BJ (cell line): ENCODE data around the gene RAB34. TPM values are rescaled to one million over a fixed set of nuclear protein-coding genes. Genes with fewer than 3 reads are reported as not detected.
A peak's percentile ranks its signal among the peaks of the same experiment; 100 is the strongest.

ENCODE experiments used
- CTCF ChIA-PET: fragments of 350-600 bp; formaldehyde crosslinking; extraction: SDS; loops from one replicate; lab custom pipeline; 2021; ENCODE audit warnings: antibody characterized with exemption, inconsistent platforms; lab: Yijun Ruan, JAX
- POLR2A ChIA-PET: fragments of 300-600 bp; sonication (Branson Sonifier 250); formaldehyde crosslinking; extraction: SDS; loops from one replicate; lab custom pipeline; 2021; ENCODE audit warnings: antibody characterized with exemption; lab: Charles Lee
- DNase-seq: peaks from one replicate; pipeline ENCODE4 v3.0.0-alpha.2; 2011; ENCODE audit warnings: low read depth
- H3K27me3 ChIP-seq: 2 replicates; pipeline ENCODE4 v1.6.0; 2011; ENCODE audit warnings: low read length; ENCODE audit not compliant: control insufficient read depth, insufficient read depth
- H3K36me3 ChIP-seq: 2 replicates; pipeline ENCODE4 v1.5.1; 2011; ENCODE audit warnings: low read length; ENCODE audit not compliant: control insufficient read depth, insufficient read depth
- H3K4me3 ChIP-seq: 2 replicates; pipeline ENCODE4 v1.5.1; 2011; ENCODE audit warnings: low read depth, mild to moderate bottlenecking, control low read depth, low read length
- CTCF ChIP-seq: IDR thresholded peaks from 2 replicates; pipeline ENCODE4 v1.5.1; 2011; ENCODE audit warnings: low read depth, mild to moderate bottlenecking, control low read depth, inconsistent platforms, low read length, moderate library complexity; ENCODE audit not compliant: insufficient read depth
- polyA plus RNA-seq: library from polyadenylated mRNA; depleted of rRNA; stranded (reverse); fragments of >200 nt; gene quantifications from 2 replicates; pipeline ENCODE4 v1.2.3, GENCODE V29; 2011

Gene RAB34
- polyA plus RNA-seq, 1 experiment: 473 TPM

GRCh38 chr17:28716740-28717577 is 709 bp downstream of the RAB34 start:
- no peak for TF ChIP-seq CTCF
- ChIA-PET POLR2A (no interaction called here), CTCF (interaction anchor here (1.1 to 4.5 kb wide), 3 partner anchors 10 to 47 kb away, joined by 3 to 21 read pairs (median 5); partner anchors contain the start of gene TLCD1)
- peaks cover 22% of the 10 kb centered on the region for H3K36me3 ChIP-seq
- no peak for DNase-seq
- H3K27me3 ChIP-seq: no peaks in the 10 kb centered on the region
- H3K4me3 ChIP-seq: peak overlapping the region; percentile 55

GRCh38 chr17:28715217-28715616 is 2.5 kb downstream of the RAB34 start:
- no peak for DNase-seq
- Histone ChIP-seq H3K36me3 (peaks cover 19% of the 10 kb centered on the region), H3K27me3 (no peaks in the 10 kb centered on the region), H3K4me3 (no peak overlapping the region)
- TF ChIP-seq CTCF: no peak
- ChIA-PET POLR2A (no interaction called here), CTCF (interaction anchor here (0.6 to 4.5 kb wide), 6 partner anchors 9 to 884 kb away, joined by 3 to 21 read pairs (median 3); partner anchors contain the start of gene TLCD1)

GRCh38 chr17:28714281-28714680 is 3.4 kb downstream of the RAB34 start:
- DNase-seq: no peak
- H3K4me3 ChIP-seq: no peak overlapping the region
- TF ChIP-seq CTCF: no peak
- ChIA-PET POLR2A (no interaction called here), CTCF (interaction anchor here (4.5 kb wide), 1 partner anchor 12 kb away, joined by 21 read pairs; the partner anchor contains the start of gene TLCD1)
- peaks cover 19% of the 10 kb centered on the region for H3K36me3 ChIP-seq
- H3K27me3 ChIP-seq: no peaks in the 10 kb centered on the region

- ChIA-PET POLR2A (interaction anchor here (0.6 kb wide), 1 partner anchor 34 kb away, joined by 4 read pairs; no protein-coding TSS in a partner anchor), CTCF (interaction anchor here (0.6 to 4.5 kb wide), 4 partner anchors 7 to 239 kb away, joined by 3 to 21 read pairs (median 10); partner anchors contain the start of genes RPL23A and TLCD1)
- TF ChIP-seq CTCF: no peak
- Histone ChIP-seq H3K27me3 (no peaks in the 10 kb centered on the region), H3K4me3 (no peak overlapping the region), H3K36me3 (peaks cover 19% of the 10 kb centered on the region)
- no peak for DNase-seq
Measured at GRCh38 chr17:28712705-28713415, 4.8 kb downstream of the RAB34 start.
